ENCODE measurements around the gene CNN2.

The CNN2 gene

DNA sequence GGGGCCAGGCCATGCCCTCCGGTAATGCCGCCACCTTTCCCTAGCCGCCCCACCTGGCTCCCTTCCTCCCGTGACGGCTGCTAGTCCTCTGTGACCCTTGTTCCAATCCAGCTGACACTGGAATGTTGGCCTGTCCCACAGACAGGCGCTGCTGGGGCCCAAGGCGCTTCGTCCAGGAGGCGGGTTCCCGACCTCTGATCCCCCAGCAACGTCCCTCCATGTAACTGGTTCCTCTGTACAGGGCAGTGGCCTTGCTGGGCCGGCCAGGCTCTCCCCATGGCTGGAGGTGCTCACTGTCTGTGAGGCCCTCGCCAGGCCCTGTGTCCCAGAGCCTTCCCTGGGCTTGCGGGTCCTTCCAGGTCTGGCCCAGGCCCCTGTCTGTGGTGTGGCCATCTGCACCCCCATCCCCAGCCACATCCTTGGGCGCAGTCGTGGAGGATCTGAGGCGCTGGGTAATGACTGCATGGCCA lies 33.0 kb upstream of the CNN2 start:
- Histone ChIP-seq H3K4me1 (ENCODE audit: low read depth, poor library complexity, severe bottlenecking) (peaks cover 22% of the 10 kb centered on the region), H3K9ac (no peak overlapping the region), H3K36me3 (ENCODE audit: insufficient read depth) (no peaks in the 10 kb centered on the region), H3K4me2 (no peak overlapping the region), H3K27me3 (ENCODE audit: insufficient read depth, low read depth) (peaks cover 8% of the 10 kb centered on the region; the same call in 1 of the 2 replicates), H3K27ac (no peak overlapping the region), H2AFZ (ENCODE audit: low read depth) (no peak overlapping the region), H3K4me3 (IDR thresholded peaks at IDR 0.05; ENCODE audit: insufficient read depth, low read depth, low read length) (no peak overlapping the region), H4K20me1 (ENCODE audit: insufficient read depth) (no peaks in the 10 kb centered on the region), H3K79me2 (ENCODE audit: insufficient read depth, low read depth) (no peaks in the 10 kb centered on the region)
- TF ChIP-seq, protein P1, sequence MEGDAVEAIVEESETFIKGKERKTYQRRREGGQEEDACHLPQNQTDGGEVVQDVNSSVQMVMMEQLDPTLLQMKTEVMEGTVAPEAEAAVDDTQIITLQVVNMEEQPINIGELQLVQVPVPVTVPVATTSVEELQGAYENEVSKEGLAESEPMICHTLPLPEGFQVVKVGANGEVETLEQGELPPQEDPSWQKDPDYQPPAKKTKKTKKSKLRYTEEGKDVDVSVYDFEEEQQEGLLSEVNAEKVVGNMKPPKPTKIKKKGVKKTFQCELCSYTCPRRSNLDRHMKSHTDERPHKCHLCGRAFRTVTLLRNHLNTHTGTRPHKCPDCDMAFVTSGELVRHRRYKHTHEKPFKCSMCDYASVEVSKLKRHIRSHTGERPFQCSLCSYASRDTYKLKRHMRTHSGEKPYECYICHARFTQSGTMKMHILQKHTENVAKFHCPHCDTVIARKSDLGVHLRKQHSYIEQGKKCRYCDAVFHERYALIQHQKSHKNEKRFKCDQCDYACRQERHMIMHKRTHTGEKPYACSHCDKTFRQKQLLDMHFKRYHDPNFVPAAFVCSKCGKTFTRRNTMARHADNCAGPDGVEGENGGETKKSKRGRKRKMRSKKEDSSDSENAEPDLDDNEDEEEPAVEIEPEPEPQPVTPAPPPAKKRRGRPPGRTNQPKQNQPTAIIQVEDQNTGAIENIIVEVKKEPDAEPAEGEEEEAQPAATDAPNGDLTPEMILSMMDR (conservative IDR thresholded peaks at IDR 0.05; ENCODE audit: low read depth, low read length): no peak

DNA sequence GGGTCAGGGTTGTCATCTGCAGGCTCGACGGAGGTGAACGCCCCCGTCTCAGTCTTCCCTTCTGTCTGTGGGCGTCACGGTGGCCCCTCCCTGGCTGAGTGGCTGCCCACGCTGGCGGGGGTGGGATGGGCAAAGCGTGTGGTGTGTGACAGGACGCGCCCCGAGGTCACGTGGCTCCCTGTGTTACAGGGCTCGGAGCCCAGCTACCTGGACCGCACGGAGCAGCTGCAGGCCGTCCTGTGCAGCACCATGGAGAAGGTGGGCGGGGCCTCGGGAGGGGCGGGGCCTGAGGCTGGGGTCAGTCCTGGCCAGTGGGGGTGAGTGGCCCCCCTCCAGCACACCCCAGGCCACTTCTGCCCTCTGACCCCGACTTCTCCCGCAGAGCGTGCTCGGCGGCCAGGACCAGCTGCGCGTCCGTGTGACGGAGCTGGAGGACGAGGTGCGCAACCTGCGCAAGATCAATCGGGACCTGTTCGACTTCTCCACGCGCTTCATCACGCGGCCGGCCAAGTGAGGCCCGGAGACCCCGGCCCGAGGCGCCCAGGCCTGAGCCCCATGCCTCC lies 32.5 kb upstream of the CNN2 start:
- H3K4me2 ChIP-seq: no peak overlapping the region
- H3K9ac ChIP-seq: no peak overlapping the region
- no peaks in the 10 kb centered on the region for H3K36me3 ChIP-seq (ENCODE audit: insufficient read depth)
- H3K4me3 ChIP-seq (IDR thresholded peaks at IDR 0.05; ENCODE audit: insufficient read depth, low read depth, low read length): no peak overlapping the region
- TF ChIP-seq, protein P1 (conservative IDR thresholded peaks at IDR 0.05; ENCODE audit: low read depth, low read length): no peak
- H2AFZ ChIP-seq (ENCODE audit: low read depth): no peak overlapping the region
- no peaks in the 10 kb centered on the region for H3K79me2 ChIP-seq (ENCODE audit: insufficient read depth, low read depth)
- no peaks in the 10 kb centered on the region for H4K20me1 ChIP-seq (ENCODE audit: insufficient read depth)
- peaks cover 22% of the 10 kb centered on the region for H3K4me1 ChIP-seq (ENCODE audit: low read depth, poor library complexity, severe bottlenecking)
- peaks cover 13% of the 10 kb centered on the region; the same call in 1 of the 2 replicates for H3K27me3 ChIP-seq (ENCODE audit: insufficient read depth, low read depth)
- H3K27ac ChIP-seq: no peak overlapping the region

DNA sequence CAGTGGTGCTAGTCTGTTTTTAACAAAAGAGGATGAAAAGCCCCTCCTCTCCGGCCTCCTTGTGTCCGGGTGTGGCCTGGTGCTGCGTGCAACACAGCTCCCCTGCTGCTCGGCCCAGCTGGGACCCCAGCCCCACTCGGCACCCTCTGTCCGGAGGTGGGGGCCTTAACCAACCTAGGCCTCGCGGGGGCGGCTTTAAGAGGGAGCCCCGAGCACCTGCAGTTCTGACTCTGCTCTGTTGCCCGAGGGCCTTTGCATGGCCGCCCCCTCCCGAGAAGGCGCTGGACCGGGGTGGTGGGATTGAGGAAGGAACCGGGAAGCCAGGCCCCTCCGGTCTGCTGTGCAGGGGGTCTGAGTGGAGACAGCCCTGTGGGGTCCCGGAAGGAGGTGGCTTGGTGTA lies 31.9 kb upstream of the CNN2 start:
- TF ChIP-seq, protein P1 (conservative IDR thresholded peaks at IDR 0.05; ENCODE audit: low read depth, low read length): no peak
- Histone ChIP-seq H2AFZ (ENCODE audit: low read depth) (no peak overlapping the region), H3K4me3 (IDR thresholded peaks at IDR 0.05; ENCODE audit: insufficient read depth, low read depth, low read length) (no peak overlapping the region), H3K27ac (no peak overlapping the region), H3K27me3 (ENCODE audit: insufficient read depth, low read depth) (peaks cover 16% of the 10 kb centered on the region; the same call in 1 of the 2 replicates), H3K4me2 (no peak overlapping the region), H4K20me1 (ENCODE audit: insufficient read depth) (no peaks in the 10 kb centered on the region), H3K4me1 (ENCODE audit: low read depth, poor library complexity, severe bottlenecking) (peaks cover 22% of the 10 kb centered on the region), H3K9ac (no peak overlapping the region), H3K36me3 (ENCODE audit: insufficient read depth) (no peaks in the 10 kb centered on the region), H3K79me2 (ENCODE audit: insufficient read depth, low read depth) (no peaks in the 10 kb centered on the region)

DNA sequence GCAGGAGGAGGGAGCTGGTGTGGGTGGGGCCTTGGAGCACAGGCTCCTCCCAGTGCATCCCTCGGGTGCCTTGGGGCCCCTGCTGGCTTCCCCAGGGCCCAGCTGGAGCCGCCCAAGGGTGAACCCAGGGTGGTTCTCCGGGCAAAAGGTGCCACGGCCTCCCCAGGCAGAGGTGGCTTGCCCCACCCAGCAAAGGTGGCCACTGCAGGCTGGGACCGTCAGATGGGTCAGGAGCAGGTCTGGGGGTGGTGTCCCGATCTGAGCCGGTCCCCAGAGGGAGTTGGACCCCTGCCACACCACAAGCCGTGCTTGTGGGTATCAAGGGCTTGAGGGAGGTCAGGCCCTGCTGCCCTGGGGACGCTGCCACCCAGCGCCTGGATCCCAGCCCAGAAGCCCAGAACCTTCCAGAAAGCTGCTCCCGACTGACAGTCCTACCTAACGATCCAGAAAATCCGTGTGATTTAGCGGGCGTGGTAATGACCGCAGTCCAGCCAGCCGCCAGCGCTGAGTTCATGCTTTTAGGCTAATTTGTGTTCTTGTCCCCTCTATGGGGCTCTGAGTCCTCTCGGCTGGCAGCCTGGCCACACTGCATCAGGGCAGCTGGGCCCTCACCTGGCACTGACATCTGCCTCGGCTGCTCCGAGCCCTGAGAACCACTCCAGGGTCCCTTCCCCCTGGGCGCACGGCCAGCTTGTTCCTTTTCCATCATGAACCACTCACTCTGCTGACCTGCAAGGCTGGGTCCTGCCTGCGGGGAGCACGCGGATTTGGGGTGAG lies 31.2 kb upstream of the CNN2 start:
- TF ChIP-seq, protein P1 (conservative IDR thresholded peaks at IDR 0.05; ENCODE audit: low read depth, low read length): no peak
- Histone ChIP-seq H3K9ac (no peak overlapping the region), H3K4me1 (ENCODE audit: low read depth, poor library complexity, severe bottlenecking) (peaks cover 22% of the 10 kb centered on the region), H4K20me1 (ENCODE audit: insufficient read depth) (no peaks in the 10 kb centered on the region), H3K27ac (no peak overlapping the region), H3K4me3 (IDR thresholded peaks at IDR 0.05; ENCODE audit: insufficient read depth, low read depth, low read length) (no peak overlapping the region), H2AFZ (ENCODE audit: low read depth) (no peak overlapping the region), H3K36me3 (ENCODE audit: insufficient read depth) (no peaks in the 10 kb centered on the region), H3K79me2 (ENCODE audit: insufficient read depth, low read depth) (no peaks in the 10 kb centered on the region), H3K27me3 (ENCODE audit: insufficient read depth, low read depth) (peaks cover 16% of the 10 kb centered on the region; the same call in 1 of the 2 replicates), H3K4me2 (peak overlapping the region; percentile 73; the same call in 1 of the 2 replicates)
